GM19035 (cell line): Measurements from ENCODE around the gene GNAO1.
"Not testable (repeated sequence)": the region's sequence is repeated elsewhere in the genome, so short reads cannot be mapped to it uniquely, and the experiment has no call there.

Experiments
- ATAC-seq: cut with Tn5 transposase; IDR thresholded peaks from one replicate; pipeline ENCODE4 v1.9.1; 2021; ENCODE audit not compliant: unreplicated experiment

The GNAO1 gene

GRCh38 chr16:56360117-56361008 lies 169.1 kb downstream of the GNAO1 start:
- ATAC-seq, result no peak

- no peak for ATAC-seq
Observed at GRCh38 chr16:56362057-56362655, 170.9 kb downstream of the GNAO1 start.

GRCh38 chr16:56362706-56363105 lies 171.4 kb downstream of the GNAO1 start:
- ATAC-seq, result no peak

GRCh38 chr16:56363181-56363716 lies 172.0 kb downstream of the GNAO1 start:
- ATAC-seq, result no peak

GRCh38 chr16:56363781-56364565 lies 172.7 kb downstream of the GNAO1 start:
- ATAC-seq, result no peak

GRCh38 chr16:56364865-56365264 lies 173.6 kb downstream of the GNAO1 start:
- ATAC-seq, result no peak

GRCh38 chr16:56365552-56365951 lies 174.3 kb downstream of the GNAO1 start:
- no peak for ATAC-seq

GRCh38 chr16:56366945-56367344 lies 175.7 kb downstream of the GNAO1 start:
- ATAC-seq, result no peak

- no peak for ATAC-seq
Observed at GRCh38 chr16:56367764-56368163, 176.5 kb downstream of the GNAO1 start.

GRCh38 chr16:56368545-56368944 lies 177.3 kb downstream of the GNAO1 start:
- ATAC-seq, result no peak

- ATAC-seq, result no peak
Observed at GRCh38 chr16:56369202-56369601, 177.9 kb downstream of the GNAO1 start.

GRCh38 chr16:56370185-56370874 lies 179.0 kb downstream of the GNAO1 start:
- ATAC-seq, result no peak

- ATAC-seq, result no peak
Observed at GRCh38 chr16:56370875-56371659, 179.8 kb downstream of the GNAO1 start.

- no peak for ATAC-seq
Observed at GRCh38 chr16:56371660-56371937, 180.3 kb downstream of the GNAO1 start.

- ATAC-seq, result no peak
Observed at GRCh38 chr16:56372013-56372634, 180.8 kb downstream of the GNAO1 start.

GRCh38 chr16:56373003-56373402 lies 181.7 kb downstream of the GNAO1 start:
- no peak for ATAC-seq

GRCh38 chr16:56375792-56376191 lies 184.5 kb downstream of the GNAO1 start:
- not testable (repeated sequence) for ATAC-seq

- not testable (repeated sequence) for ATAC-seq
Observed at GRCh38 chr16:56379044-56379443, 187.8 kb downstream of the GNAO1 start.

- not testable (repeated sequence) for ATAC-seq
Observed at GRCh38 chr16:56380778-56381485, 189.6 kb downstream of the GNAO1 start.
